Stimulated activated CD8-positive, alpha-beta memory T cell treated with anti-CD3 and anti-CD28 coated beads, Interleukin-4, amount 100 ng/mL, for 48 hours (primary cell): Measurements from ENCODE around the gene PSME3.

Experiments
- DNase-seq: peaks from one replicate; pipeline ENCODE4 v3.0.0-alpha.2; 2020

Gene PSME3

GRCh38 chr17:42818379-42818778, 14.8 kb upstream of the PSME3 start:
- no peak for DNase-seq

- peak; percentile 84 for DNase-seq
These were observed 13.2 kb upstream of the PSME3 start for GRCh38 chr17:42819939-42820535.

GRCh38 chr17:42821176-42821575, 12.0 kb upstream of the PSME3 start:
- DNase-seq = no peak

- DNase-seq = no peak
These were observed 5.7 kb upstream of the PSME3 start for GRCh38 chr17:42827472-42827871.

- DNase-seq = no peak
These were observed 2.2 kb upstream of the PSME3 start for GRCh38 chr17:42830971-42831370.

GRCh38 chr17:42832213-42832933, 824 bp upstream of the PSME3 start:
- no peak for DNase-seq

GRCh38 chr17:42833767-42834422, 698 bp downstream of the PSME3 start:
- no peak for DNase-seq

GRCh38 chr17:42835732-42836131, 2.5 kb downstream of the PSME3 start:
- DNase-seq = no peak

GRCh38 chr17:42841975-42842685, 8.9 kb downstream of the PSME3 start:
- no peak for DNase-seq

GRCh38 chr17:42843358-42843934, 10.2 kb downstream of the PSME3 start:
- DNase-seq = no peak

GRCh38 chr17:42844271-42844670, 11.1 kb downstream of the PSME3 start, which contains the start of gene AOC2:
AOC2 (plus strand) TSS chr17:42844580; CDS start chr17:42844627, 47 bp downstream.
- DNase-seq = no peak

GRCh38 chr17:42844761-42845555, 11.8 kb downstream of the PSME3 start:
- no peak for DNase-seq

GRCh38 chr17:42845556-42845917, 12.3 kb downstream of the PSME3 start:
- DNase-seq = no peak

GRCh38 chr17:42845918-42846593, 12.9 kb downstream of the PSME3 start:
- DNase-seq = peak; percentile 76

GRCh38 chr17:42846594-42847280, 13.5 kb downstream of the PSME3 start:
- no peak for DNase-seq

- no peak for DNase-seq
These were observed 14.9 kb downstream of the PSME3 start for GRCh38 chr17:42848093-42848492.

GRCh38 chr17:42849031-42849430, 15.8 kb downstream of the PSME3 start:
- DNase-seq = no peak

GRCh38 chr17:42849451-42850181, 16.4 kb downstream of the PSME3 start:
- DNase-seq = no peak

- no peak for DNase-seq
These were observed 17.8 kb downstream of the PSME3 start, which contains the start of gene AOC3 for GRCh38 chr17:42850954-42851353. AOC3 (plus strand) TSS chr17:42851199; CDS start chr17:42851344, 145 bp downstream.
